GOT3 (cell line): ENCODE results near the gene CCBE1.

Source experiments
- DNase-seq: peaks from one replicate; lab custom pipeline; 2025; ENCODE audit warnings: mixed read lengths; lab: John Stamatoyannopoulos, UW

Gene CCBE1

DNA sequence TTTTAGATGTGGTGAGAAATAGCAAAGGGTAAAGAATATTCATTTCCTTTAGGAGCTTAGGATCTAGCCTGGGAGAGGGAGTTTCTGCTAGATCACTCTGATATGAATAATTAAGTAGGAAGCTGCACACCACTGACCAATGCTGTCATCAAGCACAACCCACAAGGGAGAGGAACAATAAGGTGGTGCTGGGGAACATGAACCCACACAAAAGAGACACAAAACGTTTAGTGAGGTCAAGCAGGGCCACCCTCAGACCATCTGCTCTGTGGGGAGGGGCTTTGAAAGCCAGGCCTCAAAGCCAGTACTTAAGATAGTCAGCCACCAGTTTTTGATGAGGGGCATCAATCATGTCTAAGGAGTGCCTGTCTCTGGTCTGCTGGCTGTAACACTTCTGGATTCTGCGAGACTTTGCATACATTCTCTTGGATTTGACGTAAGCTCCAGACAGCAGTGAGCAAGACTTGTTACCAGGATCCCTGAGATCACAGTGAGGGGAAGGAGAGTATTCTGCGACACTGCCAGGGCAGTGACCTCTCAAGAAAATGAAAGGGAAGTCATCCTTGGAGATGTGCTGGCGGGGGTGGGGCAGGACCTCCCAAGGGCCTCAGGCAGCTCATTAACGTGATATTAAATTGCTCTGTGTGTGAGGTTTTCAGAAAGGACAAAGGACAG is 127.0 kb downstream of the CCBE1 start:
- DNase-seq = no peak

GRCh38 chr18:59569390-59569791 is 127.8 kb downstream of the CCBE1 start:
- DNase-seq = no peak

DNA sequence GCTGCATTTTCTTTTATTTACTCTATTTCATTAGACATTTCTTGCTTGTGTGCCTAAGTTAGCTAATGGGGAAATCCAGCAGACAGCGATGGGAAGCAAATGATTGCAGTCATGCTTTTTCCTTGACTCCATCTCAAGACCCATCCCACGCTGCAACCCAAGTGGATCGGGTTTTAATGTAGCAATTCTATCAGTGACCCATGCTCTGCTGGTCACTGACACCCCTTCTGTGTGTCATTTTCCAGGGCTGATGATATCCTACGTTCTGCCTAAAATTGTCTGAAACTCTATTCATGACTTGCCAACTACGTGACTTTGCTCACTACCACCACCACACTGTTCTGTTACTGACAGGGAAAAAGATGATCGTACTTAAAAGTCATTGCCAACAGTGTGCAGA is 129.8 kb downstream of the CCBE1 start:
- DNase-seq = no peak

GRCh38 chr18:59566533-59566971 is 130.7 kb downstream of the CCBE1 start:
- DNase-seq = no peak

DNA sequence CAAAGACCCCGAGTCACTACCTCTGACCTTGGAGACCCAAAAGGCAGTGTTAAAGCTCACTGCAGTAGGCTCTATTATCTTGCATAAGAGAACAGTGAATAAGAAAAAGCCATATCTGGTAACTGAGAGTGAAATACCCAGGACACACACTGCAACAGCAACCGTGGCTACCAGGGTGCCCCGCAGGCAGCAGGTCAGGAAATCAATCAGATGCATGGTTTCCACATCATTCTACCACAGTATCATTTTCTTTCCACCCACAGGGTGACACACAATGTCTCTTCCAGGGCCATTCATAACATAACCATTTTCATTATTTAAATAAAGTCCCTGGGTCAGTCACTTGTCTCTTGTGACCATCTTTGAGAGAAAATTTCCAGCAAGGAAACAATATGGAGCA is 131.3 kb downstream of the CCBE1 start:
- no peak for DNase-seq

DNA sequence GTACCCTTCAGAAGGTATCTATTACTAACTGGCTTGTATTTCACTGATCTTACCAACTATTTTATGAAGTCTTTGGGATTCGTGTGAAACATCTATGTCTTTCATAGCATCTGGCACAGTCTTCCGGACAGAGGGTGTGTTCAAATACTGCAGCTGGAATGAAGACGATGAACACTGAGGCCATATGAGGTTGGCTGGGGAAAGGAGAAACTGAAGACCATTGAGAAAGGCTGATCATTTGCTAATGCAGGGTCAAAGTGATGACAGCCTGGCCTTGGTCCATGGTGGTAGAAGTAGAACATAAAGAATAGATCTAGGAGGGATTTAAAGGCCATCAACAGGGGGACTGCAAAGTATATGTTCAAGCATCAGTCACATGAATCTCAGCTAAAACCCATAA is 132.7 kb downstream of the CCBE1 start:
- no peak for DNase-seq

DNA sequence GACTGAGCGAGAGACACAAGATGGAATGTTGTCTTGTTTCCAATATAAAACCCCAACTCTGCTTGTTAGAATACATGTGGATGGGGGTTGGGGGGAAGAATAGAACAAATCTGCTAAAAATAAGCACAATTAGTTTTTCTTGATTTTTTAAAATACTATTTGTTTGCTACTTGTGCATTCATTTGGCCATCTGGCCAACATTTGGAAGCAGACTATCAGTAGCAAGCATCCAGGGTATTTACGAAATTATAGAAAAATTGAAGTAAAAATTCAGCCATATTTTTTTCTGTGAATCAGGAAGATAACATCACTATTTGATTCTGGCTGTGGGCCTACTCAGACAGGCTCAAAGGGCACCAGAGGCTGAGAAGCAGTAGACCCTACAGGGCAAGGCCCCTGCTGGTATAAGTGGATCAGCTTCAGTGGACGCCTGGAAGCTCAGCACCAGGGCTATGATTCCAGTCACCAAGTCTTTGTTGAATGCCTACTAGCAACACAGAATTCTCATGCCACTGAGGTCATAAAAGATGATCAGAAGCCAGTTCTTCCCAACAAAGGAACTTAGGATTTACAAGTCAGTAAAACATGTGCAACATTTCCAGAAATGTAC is 133.9 kb downstream of the CCBE1 start:
- DNase-seq = no peak

- DNase-seq = no peak
Observed at GRCh38 chr18:59562751-59563150, 134.5 kb downstream of the CCBE1 start.

DNA sequence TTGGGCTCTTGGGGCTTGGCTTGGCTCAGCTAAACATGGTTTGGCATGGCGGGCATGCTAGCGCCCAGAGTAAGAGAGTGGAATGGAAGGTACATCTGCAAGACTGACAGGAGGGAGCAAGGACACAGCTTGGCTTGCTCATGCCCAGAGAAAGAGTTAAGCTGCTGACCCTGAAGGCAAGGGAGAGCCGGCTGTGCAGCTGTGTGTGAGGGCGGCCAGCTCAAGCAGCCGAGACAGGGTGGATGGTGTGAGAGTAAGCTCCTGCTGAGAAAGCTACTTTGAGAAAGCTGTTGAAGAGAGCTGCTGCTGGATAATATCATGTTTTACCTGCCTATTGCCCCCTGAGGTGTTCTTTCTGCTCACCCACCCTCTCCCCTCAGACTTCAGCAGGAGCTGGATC is 135.6 kb downstream of the CCBE1 start:
- DNase-seq = no peak

GRCh38 chr18:59560556-59560955 is 136.7 kb downstream of the CCBE1 start:
- no peak for DNase-seq

- DNase-seq = no peak
Observed at GRCh38 chr18:59559528-59559927, 137.7 kb downstream of the CCBE1 start.

DNA sequence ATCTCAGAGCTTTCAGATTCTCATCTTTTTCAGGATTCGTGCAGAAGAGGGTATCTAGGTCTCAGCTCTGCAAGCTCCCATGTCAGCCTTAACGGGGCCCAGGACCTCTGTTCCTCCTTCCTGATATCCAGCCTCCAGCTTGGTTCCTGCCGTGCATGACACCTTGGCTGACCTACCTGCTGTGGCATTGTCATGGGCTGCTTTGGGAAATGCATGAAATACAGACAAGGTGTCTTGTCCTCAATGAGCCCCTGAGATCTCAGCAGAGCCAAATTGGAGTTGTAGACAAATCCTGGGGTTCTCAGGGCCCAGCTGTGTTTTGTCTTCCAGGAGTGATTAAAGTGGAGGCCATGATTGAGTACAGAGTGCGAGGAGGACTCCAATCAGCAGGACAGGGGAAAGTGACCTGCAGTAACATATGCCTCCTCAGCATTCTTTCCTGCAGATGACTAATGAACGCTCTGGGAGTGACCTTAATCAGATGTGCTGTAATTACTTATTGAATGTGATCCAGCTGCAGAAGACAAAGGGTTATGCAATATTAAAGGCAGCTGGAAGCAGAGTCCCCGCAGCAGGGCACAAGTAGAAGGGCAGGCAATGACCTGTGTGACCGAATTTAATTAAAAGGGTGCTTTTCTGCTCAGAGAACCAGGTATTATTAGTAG is 141.1 kb downstream of the CCBE1 start:
- no peak for DNase-seq

DNA sequence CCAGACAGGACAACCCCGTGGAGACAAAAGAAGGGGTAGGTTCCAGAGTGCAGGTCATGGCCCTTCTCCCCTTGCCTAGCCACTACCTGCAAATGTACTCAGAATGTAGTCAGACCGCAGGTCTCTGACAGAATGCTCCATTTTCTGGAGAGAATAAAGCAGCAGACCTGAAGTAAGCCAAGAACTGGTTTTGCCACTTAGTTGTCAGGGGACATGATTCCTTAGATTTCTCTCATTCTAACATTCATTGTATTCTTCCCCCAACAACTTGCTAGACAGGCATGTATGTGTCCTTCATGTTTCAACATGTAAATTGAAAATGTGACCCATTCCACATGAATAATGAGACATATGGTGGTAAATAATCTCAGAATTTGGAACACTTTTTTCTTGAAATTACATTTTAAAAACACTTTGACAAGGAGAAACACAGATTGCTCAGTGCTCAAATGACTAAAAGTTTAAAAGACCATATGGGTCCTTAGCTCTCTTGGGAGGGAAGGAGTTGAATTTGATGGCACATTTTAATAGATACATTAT is 142.4 kb downstream of the CCBE1 start:
- no peak for DNase-seq

DNA sequence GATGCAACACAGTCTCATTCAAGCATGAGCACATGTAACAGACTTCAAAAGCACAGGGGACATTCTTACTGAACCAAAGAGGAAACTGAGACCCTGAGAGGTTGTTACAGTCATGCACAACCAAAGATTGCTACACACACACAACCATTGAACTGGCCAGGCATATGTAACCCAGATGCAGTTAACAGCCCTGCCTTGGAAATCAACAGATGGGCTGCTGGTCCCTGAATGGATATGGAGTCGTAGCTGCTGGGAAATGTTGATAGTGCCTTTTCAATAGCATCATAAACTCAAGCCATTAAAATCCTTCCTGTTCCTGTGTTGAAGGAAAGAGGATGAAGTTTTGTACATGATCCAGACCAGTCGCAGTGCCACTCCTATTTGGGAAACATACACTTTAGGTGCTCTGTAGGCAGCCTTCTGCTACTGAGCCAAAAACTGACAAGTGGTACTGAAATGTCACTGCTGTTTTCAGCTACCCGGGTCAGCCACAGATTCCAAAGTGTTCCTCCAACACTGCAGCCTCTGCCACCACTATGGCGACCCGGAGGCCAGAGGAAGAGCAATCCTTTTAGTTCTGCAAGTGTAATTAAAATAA is 143.9 kb downstream of the CCBE1 start:
- DNase-seq = no peak

DNA sequence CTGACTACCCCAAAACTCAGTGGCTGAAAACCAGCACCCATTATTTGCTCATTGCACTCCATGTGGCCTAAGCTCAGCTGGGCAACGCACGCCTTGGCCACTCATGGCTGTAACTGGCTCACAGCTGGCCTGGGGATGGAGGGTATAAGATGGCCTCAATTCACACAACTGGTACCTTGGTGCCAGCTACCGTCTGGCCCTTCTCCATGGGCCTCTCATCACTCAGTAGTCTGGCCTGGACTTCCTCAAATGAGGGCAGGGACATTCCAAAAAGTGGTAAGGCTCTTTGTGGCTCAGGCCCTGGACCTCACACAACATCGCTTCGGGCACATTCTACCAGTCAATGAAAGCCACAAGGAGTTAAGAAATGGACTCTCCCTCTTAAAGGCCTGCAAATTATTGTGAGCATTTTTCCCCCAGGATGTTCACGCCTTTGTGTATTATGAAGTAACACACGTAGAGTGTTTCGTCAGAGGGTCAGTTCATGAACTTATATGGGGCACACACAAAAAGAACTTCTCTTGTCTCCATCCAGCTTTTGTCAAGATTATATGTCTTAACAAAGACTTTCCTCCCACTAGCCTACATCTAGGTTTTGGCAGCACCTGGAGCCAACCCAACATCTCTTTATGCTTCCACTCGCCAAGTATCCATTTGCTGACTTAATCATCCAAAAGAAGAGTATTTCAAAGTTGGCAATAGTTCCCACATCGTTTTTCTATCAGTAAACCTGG is 145.2 kb downstream of the CCBE1 start:
- no peak for DNase-seq

- no peak for DNase-seq
Observed at GRCh38 chr18:59550174-59550516, 147.1 kb downstream of the CCBE1 start.

GRCh38 chr18:59549503-59550173 is 147.6 kb downstream of the CCBE1 start:
- DNase-seq = no peak

DNA sequence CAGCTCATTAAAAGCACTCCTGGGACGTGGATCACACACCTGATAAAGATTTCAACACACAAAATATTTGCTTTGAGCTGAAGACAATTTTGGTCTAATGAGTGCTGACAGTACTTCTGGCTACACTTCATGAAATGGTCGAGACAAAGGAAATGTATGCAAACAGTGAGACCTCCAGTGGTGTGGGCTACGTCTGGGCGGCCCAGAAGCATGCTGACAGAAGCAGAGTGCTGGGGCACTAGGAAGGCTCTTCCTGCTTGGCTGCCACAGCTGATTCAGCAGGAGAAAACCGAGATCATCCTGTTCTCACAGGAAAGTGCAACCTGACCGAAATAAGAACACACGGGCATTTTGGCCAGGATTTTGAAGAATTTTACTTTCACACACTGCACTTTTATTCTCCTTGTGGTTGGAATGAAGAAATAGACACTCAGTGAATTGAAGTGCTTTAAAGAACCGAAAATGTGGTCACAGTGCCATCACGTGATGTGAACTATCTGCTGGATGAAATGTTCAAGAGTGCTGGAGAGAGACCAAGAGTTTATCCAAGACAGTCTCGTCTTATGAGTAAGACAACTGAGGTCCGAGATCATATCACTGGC is 149.5 kb downstream of the CCBE1 start:
- no peak for DNase-seq

- no peak for DNase-seq
Observed at GRCh38 chr18:59546188-59546587, 151.0 kb downstream of the CCBE1 start.

DNA sequence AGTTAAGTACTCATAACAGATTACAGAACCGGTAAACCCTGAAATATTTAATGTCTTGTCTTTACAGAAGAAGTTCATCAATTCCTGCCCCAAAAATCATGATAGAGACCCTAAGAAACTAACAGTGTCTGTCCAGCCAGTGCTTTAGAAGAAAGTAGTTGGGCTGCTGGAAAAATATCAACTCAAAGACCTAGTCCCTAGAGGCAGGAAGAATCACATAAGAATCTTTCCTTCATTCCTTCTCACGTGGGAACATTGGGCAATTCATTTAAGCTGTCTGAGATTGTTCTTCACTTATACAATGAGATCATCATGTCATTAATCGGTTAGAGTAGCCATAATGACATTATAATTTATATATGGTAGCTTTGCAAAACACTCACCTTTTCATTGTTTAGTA is 156.4 kb downstream of the CCBE1 start:
- DNase-seq = no peak

DNA sequence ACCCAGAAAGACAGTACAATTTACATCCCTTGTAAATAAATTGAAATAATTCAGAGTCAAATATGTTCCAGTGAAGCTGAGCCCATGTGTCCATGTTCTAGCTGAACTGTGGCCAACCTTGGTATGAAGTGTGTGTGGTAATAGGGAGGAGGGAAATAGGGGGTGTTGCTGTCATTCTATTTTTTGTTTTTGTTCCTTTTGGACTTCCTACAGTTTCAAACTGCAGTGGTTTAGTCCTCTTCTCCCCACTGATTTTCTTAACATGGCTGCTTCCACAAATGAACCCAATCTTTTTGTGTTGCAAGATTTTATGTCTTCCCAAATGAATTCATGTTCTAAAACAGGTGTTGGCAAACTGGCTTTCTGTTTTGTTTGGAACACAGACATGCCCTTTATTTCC is 156.9 kb downstream of the CCBE1 start:
- no peak for DNase-seq
